Non-pigmented ciliary epithelial cell (primary cell): ENCODE data around the gene SLC2A4.
"Not testable (repeated sequence)": the region's sequence is repeated elsewhere in the genome, so short reads cannot be mapped to it uniquely, and the experiment has no call there.

ENCODE experiments used
- DNase-seq: peaks from one replicate; pipeline ENCODE4 v3.0.0-alpha.2; 2010; ENCODE audit warnings: low read depth

Gene SLC2A4

DNA sequence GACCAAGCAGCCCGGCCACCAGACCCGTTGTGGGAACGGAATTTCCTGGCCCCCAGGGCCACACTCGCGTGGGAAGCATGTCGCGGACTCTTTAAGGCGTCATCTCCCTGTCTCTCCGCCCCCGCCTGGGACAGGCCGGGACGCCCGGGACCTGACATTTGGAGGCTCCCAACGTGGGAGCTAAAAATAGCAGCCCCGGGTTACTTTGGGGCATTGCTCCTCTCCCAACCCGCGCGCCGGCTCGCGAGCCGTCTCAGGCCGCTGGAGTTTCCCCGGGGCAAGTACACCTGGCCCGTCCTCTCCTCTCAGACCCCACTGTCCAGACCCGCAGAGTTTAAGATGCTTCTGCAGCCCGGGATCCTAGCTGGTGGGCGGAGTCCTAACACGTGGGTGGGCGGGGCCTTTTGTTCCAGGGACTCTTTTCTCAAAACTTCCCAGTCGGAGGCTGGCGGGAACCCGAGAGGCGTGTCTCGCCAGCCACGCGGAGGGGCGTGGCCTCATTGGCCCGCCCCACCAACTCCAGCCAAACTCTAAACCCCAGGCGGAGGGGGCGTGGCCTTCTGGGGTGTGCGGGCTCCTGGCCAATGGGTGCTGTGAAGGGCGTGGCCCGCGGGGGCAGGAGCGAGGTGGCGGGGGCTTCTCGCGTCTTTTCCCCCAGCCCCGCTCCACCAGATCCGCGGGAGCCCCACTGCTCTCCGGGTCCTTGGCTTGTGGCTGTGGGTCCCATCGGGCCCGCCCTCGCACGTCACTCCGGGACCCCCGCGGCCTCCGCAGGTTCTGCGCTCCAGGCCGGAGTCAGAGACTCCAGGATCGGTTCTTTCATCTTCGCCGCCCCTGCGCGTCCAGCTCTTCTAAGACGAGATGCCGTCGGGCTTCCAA lies at the start of gene SLC2A4:
Gene SLC2A4 (plus strand): TSS at position 645 of the 879 bp plus-strand sequence. CDS start 217 bp downstream, at position 862.
- DNase-seq, result peak; percentile 72

DNA sequence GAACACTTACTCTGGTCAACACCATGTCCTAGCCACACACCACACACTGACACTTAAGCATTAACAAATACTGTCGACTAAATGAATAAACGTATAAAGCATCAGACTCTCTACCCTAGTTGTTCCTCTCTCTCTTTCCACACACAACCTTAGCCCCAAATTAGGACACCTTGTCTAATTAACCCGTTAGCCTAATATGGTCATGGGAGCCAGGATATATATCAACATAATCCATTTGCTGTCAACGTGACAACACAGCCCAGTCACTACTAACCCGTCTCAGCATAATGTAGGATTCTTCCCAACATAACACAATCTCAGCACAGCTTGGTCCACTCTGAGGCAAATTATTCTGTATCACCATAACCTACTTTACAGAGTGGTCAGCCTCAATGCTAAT lies 49.4 kb upstream of the SLC2A4 start:
- DNase-seq, result no peak

DNA sequence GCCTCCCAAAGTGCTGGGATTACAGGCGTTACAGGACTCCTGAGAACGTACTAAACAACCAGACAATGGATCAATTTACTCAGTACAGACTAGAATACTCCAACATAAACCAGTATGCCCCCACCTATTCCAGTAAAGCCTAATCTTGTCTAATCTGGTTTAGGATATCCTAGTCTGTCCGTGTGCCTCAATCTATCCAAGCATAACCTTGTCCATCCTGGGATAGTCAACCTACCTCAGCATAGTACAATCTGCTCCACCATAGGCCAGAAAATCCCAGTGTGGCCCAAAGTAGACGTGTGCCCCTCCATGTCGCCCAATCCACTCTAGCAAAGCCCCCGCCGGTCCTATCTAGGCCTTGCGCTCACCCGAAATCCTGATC lies 47.8 kb upstream of the SLC2A4 start:
- DNase-seq, result no peak

DNA sequence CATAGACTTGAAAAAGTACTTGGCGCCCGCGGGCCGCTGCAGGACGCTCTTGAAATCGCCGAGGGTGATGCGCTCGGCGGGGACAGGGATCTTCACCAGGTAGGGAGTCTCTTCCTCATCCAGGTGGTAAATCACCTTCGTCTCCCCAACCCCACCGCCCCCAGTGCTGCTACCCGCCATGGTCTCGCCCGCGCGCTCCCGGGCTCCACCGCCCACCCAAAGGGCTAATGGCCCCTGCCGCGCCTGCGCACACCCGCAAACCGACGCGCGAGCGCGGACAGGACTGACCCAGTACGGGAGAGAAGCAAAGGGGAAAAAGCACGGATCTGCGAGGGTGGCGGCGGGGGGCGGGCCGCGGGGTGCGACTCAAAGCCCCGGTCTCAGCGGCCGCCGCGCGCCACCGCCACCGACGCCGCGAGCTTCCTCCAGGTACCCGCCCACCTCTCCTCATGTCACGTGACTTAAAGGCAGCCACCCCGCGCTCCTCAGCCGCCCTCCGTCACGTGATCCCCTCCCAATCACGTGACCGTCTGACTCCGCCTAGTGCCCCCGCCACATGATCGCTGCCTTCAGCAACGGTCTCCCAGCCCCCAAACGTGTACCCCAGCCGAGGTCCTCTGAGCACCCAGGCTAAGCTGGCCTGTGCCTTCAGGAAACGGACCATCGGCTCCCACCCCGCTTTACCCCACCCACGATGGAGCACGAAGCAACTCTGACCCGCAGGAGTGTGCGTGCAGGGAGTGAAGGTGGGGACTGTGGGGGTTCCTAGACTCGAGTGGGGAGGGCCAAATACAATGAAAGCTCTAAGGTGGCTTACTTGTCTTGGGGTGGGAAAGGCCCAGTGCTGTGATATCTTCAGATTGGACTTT lies 47.2 kb upstream of the SLC2A4 start, which contains the start of gene DVL2:
Gene DVL2 (minus strand): TSS at position 435 of the 869 bp plus-strand sequence. CDS start 255 bp downstream, at position 180.
- DNase-seq, result no peak

DNA sequence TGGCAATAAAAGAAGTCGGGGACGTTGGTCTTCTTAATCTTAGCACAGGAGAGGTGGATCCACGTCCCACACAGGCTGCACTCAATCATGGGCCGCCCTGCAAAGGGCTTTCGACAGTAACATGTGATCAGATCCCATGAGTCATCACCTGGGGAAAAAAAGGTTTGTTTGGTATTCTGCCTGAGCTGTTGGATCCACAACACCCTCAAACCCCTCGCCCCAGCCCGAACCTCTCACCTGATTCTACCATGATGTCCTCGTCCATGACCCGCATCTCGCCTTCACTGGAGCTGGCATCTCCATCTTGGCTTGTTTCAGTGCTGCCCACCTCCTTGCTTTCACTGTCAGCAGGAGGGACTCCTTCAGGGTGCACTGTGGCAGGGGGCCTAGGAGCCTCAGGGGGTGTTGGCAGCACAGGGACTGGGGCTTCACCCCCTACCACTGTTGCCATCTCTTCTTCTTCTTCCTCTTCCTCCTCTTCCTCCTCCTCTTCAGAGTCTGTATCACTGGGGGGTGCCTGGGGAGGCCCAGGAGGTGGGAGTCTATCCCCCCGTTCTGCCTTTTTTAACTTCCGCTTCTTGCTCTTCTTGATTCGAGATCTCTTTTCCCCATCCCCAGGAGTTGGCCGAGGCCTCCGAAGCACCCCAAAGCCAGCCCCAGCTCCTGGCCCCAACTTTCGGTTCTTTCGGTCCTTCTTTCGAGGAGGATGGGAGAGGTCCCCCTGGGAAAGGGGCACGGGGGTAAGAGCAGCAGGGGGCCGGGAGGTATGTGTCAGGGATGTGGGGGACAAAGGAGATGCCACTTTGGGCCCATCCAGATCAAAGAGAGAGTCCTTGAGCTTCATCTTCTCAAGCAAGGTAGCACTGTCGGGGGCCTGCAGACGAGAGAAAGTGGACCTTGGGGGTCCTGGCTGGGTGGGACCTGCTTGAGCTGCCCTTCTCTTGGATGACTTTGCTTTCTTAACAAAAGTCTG lies 45.5 kb upstream of the SLC2A4 start:
- no peak for DNase-seq

DNA sequence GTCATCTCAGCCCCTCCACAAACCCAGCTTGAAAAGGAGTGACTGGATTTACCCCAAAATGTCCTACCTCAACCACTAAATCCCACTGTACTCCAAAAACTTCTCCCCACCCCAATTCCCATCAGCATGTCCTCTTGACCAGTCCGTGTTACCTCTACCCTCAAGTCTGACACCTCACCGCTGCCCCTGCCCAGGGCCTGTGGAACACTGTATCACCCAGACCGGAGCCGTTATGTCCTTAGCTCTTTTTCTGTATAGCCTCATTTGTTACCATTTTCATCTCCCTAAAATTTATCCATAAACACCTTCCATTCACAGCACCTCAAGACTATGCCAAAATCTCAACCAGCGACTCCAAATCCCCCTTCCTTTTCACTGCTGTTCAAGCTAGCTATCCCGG lies 44.7 kb upstream of the SLC2A4 start:
- no peak for DNase-seq

DNA sequence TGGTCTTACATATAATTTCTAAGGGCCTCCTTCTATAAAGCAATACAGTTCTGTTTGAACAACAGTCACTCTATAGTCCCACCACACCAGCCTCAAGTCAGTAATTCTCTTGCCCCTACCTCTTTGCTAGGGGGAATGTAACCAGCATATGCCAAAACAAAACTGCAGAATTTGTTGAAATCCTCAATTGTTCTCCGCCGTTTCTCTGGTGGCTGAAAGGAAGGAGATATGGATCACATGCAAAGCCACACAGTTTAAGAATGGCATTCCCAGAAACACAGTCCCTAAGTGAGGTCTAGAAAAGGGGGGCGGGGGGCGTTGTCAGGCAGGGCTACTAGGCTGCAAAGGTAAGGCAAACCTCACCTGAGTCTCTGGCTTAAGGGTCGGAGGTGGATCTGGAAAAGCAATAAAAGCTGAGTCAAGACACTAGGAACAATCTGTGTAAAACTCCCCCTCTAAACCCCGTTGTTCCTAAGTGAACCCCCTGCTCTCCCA lies 44.2 kb upstream of the SLC2A4 start:
- no peak for DNase-seq

DNA sequence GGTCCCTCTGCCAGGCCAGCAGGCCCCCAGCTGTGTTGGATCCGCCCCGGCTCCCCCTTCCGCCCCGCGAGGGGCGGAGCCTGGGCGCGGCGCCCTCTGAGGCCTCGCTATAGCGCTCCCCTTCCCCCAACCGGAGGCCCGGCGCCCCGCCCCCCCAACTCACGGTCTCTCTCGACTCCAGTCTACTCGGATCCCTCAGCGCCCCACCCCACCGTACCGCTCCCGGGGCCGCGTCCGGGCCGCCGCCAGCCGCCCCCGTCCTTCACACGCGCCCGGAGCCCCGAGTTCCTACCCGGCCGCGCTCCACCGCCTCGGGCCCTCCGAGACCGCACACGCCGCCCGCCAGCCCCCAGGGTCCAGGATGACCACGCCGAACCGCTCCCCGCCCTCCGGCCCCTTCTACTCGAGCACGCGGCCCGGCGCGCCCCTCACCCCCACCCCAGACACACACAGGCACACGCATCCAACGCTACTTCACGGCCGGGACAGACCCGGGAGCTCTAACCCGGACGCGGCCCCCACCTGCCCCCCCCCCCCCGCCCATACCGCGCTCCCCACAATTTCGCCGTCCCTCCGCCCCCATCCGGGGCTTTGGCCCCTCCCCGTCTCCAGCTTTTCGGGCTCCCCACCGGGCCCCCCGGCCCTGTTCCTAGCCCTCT lies 43.6 kb upstream of the SLC2A4 start:
- no peak for DNase-seq

DNA sequence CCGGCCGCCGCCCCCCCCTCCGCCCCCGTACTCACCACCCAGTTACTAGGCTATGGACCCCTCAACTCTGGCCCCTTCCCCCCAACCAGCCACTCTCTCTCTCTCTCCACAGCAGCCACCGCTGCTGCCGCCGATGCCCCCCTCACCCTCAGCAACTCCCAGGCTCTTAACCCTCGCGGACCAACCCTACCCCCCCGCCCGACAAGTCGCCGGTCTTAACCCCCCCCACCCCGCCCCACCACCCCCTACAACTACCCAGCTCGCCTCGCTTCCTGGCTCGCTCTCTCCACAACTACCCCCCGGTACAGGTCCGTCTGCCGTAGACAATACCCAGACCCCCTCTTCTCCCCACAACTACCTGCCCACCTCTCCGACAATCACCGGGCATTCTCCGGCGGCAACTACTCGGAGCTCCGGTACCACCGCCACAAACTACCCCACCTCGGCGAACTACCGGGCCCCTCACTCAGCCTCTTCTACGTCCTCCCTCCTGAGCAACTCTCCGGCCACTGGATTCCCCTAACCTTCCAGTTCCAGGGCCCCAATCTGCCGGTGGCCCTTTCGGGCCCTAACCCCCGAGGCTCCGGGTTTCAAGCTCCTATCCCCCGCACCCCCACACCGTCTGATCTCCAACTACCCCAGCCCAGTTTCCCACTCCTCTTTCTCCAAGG lies 43.0 kb upstream of the SLC2A4 start:
- no peak for DNase-seq

DNA sequence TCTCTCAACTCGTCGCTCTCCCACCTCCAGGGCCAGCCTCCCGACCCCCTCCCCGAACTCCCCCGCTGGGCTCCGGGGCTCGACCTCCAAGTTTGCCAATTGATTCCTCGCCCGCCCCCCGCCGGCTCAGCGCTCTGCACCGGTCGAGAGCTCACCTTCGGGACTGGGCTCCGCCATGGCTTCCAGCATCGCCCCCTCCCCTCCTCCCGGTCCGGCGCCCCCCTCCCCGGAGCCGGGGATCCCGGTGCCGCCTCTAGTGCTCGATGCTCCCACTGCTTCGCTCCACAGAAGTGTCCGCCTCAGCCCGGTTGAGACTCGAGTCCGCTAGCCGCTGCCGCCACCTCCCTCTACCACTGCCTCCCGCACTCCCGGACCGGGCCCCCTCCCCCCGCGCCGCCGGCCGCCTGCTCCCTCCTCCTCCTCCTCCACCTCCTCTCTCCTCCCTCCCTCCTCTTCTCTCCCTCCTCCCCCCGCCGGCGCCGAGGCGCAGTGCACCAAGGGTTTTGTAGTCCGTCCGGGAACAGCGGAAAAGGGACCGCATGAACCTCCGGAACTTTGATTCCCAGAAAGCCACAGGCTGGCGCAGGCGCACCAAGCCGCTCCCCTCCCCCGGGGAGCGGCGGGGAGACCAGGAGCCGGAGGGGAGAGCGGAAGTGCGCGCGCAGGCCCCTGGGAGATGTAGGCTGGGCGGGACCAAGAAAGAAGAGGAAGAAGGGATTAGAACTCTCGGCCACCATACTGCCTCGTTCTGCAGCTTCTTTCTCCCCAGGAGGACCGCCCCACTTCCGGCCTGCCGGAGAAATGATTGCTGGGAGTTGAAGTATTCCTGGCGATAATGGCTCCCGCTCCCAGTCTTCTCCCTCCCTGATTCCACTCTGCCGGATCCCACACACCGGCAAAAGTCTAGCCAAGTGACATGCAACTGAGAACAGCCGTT lies 42.2 kb upstream of the SLC2A4 start, which contains the start of gene PHF23:
Gene PHF23 (minus strand): TSS at position 367 of the 937 bp plus-strand sequence. CDS start 178 bp downstream, at position 189.
- peak; percentile 97 for DNase-seq

DNA sequence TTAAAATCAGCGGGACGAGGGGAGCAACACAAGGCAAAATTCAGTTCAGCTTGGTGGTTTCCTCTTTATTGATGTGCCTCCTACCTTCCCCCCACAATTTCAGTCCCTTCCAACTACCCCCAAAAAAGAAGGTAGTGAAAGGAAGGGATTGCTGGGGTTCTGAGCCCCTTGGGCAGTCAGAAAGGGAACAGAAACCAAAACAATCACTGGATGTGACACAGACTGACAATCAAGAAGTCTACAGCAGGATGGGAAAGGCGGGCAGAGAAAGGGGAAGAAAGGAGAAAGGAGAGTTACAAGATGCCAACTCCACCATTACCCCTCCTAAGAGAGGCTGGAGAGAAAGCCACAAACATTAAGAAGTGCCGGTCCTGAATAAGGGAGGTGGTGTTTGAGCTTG lies 41.1 kb upstream of the SLC2A4 start:
- DNase-seq, result no peak

DNA sequence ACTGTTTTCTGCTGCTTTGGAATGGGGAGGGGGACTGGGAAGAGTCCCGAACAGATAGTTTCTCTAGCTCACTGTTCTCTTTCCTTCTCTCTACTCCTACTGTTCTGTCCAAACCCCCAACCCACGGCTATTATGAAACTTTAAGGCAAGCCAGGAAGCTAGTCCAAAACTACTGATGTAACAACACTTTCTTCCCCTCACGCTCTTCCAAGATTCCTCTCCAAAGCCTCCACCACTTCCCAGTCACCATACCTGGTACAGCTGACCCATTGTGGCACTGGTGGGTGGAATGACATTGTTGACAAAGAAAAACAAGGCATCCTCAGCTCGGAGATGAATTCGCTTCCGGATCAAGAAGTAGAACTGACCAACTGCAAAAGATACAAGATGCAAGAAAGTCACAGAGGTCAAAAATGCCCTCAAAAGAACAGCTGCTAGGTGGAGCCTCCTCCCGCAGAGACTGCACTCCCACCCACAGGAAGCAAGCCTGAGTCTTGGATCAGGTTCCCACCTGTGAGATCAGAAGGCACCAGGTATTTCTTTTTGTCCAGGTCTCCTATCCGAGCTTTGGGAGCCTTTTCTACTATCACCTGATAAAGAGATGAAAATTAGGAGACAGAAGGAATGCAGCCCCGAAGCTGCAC lies 40.3 kb upstream of the SLC2A4 start:
- no peak for DNase-seq

DNA sequence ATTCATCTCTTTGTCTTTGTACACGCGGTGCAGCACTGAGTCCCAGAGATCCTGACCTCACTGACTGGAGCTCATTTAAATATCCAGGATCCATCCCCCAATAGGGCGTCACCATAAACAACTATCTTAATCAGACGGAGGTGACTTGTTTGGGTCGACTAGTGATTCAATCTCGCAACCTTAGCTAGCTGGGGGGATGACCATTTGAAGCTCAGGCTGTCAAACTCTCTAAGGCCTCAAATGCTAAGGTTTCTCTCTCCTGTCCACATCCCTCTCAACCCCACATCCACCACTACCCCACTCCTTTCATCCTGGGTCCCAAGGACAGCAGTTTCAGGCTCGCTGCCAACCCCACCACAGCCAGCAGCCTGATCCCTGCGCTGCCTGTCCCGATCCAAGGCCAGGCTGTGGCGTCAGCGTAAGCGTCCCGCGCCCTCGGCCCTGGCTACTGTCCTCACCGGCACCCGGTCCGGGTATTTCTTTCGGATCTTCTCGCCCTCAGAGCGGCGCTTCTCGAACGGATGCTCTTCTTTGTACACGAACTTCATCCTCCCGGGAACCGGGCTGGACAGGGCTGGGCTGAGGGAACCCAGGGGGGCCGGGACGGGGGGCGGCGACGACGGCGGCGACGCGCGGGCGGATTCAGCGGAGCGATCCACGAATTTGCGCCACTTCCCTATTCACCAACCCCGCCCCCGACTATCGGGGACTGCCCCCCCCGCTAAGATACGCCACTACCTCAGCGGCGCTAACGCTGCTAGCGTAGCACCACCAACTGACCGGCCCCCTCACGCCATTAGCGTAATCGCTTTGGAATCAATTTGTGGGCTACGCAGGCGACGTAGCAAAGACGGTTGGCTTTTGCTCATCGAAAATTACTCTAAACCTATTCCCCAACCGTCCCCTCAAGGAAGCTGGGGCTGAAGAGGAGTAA lies 39.5 kb upstream of the SLC2A4 start, which contains the start of gene GABARAP:
Gene GABARAP (minus strand): TSS at position 667 of the 934 bp plus-strand sequence. CDS start 119 bp downstream, at position 548.
- DNase-seq, result no peak

DNA sequence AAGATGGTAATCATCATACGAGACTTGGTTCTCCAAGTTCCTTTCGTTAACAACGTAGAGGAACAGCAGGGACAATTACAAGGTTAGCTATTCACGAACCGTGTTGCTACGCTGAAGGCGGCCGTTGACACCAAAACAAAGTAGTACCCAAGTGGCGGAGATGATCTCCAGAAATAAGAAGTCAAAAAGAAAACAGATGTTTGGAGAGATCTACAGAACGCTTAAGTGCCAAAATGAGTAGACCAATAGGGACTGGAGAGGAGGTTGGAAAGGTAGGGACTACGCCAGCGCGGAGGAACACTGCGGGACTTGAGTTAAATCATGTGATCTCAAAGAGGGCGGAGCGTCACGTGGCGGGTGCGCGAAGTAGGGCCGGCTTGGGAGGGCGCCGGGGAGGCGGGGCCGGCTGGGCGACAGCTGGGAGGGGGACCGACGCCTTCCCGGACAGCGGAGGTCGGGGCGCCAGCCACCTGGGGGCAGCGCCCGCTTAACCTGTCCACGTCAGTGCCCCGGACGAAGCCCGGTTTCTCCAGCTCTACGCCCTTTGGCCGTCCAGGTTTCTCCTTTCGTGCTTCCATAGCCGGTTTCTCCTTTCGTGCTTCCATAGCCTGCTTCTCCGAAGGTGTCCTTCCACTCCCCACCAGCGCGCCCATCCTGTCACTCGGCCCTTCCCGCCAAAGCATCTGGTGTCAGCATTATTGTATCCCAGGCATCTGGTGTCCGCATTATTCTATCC lies 38.6 kb upstream of the SLC2A4 start:
- DNase-seq, result peak; percentile 76

DNA sequence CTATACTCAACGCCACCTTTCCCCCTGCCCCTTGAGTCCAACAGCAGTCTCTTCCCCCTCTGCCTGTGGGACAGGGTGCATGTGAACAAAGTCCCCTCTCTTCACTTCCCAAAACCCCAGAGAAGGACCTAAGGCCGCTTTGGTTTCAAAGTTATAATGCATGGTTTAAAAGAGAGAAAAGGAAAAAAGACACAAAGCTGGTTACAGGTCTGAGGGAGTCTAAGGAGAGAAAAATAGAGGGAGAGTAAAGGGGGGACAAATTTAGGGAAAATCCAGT lies 38.1 kb upstream of the SLC2A4 start:
- DNase-seq, result no peak

DNA sequence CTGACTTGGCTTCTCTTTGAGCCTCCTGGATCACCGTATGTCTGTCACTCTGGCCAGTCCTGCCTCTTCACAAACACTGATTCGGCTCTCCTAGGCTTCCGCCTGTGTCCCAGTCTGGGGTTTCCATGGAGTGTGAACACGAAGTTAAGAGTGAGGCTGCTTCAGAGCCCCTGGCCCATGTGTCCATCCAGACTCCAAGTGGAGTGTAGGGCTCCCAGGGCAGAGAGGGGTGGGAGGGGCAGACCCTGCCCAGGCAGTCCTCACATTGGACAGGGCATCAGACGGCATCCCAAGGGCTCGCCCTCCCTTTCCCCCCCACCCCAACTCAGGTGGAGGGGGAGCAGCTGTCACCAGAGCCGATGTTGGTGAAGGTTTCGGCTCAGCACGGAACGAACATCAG lies 37.7 kb upstream of the SLC2A4 start:
- DNase-seq, result not testable (repeated sequence)

DNA sequence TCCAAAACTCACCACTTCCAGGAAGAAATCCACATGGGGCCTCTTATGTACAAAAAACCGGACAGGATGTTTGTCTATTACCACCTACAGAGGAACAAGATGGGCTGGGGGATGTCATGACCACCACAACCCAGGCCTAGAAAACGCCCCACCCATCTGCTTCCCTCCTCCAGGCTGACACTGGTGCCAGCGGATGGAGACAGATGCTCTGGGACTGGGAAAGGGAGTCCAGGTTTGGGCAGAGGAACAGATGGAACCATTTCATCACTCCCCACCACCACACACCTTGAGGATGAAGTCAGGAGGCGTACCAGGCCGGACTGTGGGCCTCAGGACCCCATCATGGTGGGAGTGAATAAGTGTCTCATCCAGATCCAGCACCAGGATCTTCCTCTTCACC lies 34.7 kb upstream of the SLC2A4 start:
- no peak for DNase-seq
